ENCODE results near the gene TRPT1. TPM values are rescaled to one million over a fixed set of nuclear protein-coding genes. Genes with fewer than 3 reads are reported as not detected.

TRPT1 gene
- total RNA-seq, 2 experiments from 2014 or later = 40.6 to 49.0 TPM

- Histone ChIP-seq H2AFZ (ENCODE audit: low read length) (no peak overlapping the region; the same call in 1 of the 2 replicates), H3K4me1 (ENCODE audit: insufficient read depth, low read length, poor library complexity, severe bottlenecking) (peaks cover 46% of the 10 kb centered on the region), H3K4me3 (ENCODE audit: low read depth, low read length, poor library complexity, severe bottlenecking) (peak overlapping the region; percentile 81), H3K27ac (ENCODE audit: low read depth, low read length, poor library complexity, severe bottlenecking) (peak overlapping the region; percentile 91), H3K9me3 (ENCODE audit: low read length) (no peaks in the 10 kb centered on the region), H3K79me2 (ENCODE audit: insufficient read depth, low read depth, low read length) (peaks cover 26% of the 10 kb centered on the region), H4K20me1 (ENCODE audit: insufficient read depth, low read length) (no peaks in the 10 kb centered on the region), H3K9me2 (ENCODE audit: insufficient read depth, low read length) (no peaks in the 10 kb centered on the region), H3K4me2 (ENCODE audit: low read length) (peak overlapping the region; percentile 92), H3K36me3 (ENCODE audit: insufficient read depth, low read length) (peaks cover 47% of the 10 kb centered on the region)
- BruUV-seq (replicated peaks) = no TSS peak
- intact Hi-C loops (cut with micrococcal nuclease; ENCODE audit: unreplicated experiment) = loop anchor here (2.0 kb wide), 3 partner anchors 34 to 64 kb away; partner anchors contain the start of genes ESRRA, FERMT3 and STIP1
- POLR2A ChIA-PET = interaction anchor here (0.7 to 2.5 kb wide), 7 partner anchors 8 to 77 kb away, joined by 3 to 27 read pairs (median 6); partner anchors contain the start of genes FERMT3, NUDT22, PRDX5 and TRMT112
- TF ChIP-seq CTCF (conservative IDR thresholded peaks at IDR 0.05; ENCODE audit: low read length) = no peak
- no peak for TF ChIP-seq EZH2phosphoT487 (IDR thresholded peaks at IDR 0.05; ENCODE audit: borderline replicate concordance, low read depth, low read length)
- CTCF ChIA-PET (ENCODE audit: unreplicated experiment) = interaction anchor here (0.6 to 0.9 kb wide), 4 partner anchors 36 to 1372 kb away, joined by 3 to 4 read pairs (median 3); no protein-coding TSS in a partner anchor
- DNase-seq (ENCODE audit: low spot score) = no peak
Observed at GRCh38 chr11:64241241-64241490, 15.2 kb upstream of the TRPT1 start.

GRCh38 chr11:64240435-64241240 is 14.7 kb upstream of the TRPT1 start, which contains the start of gene FKBP2:
Gene FKBP2, plus strand, starts transcription at chr11:64241095. Its CDS starts 1,293 bp downstream, at chr11:64242388.
- Histone ChIP-seq H3K4me1 (ENCODE audit: insufficient read depth, low read length, poor library complexity, severe bottlenecking) (peaks cover 49% of the 10 kb centered on the region), H3K27ac (ENCODE audit: low read depth, low read length, poor library complexity, severe bottlenecking) (peak within 1 kb of the TSS; percentile 91), H2AFZ (ENCODE audit: low read length) (no peak within 1 kb of the TSS; the same call in 1 of the 2 replicates), H3K4me3 (ENCODE audit: low read depth, low read length, poor library complexity, severe bottlenecking) (peak within 1 kb of the TSS; percentile 81), H3K9me3 (ENCODE audit: low read length) (no peaks in the 10 kb centered on the region), H4K20me1 (ENCODE audit: insufficient read depth, low read length) (no peaks in the 10 kb centered on the region), H3K79me2 (ENCODE audit: insufficient read depth, low read depth, low read length) (peaks cover 21% of the 10 kb centered on the region), H3K36me3 (ENCODE audit: insufficient read depth, low read length) (peaks cover 47% of the 10 kb centered on the region), H3K9me2 (ENCODE audit: insufficient read depth, low read length) (no peaks in the 10 kb centered on the region), H3K4me2 (ENCODE audit: low read length) (peak within 1 kb of the TSS; percentile 98)
- ChIA-PET CTCF (ENCODE audit: unreplicated experiment) (interaction anchor here (0.6 to 0.9 kb wide), 4 partner anchors 35 to 1372 kb away, joined by 3 to 4 read pairs (median 3); no protein-coding TSS in a partner anchor), POLR2A (interaction anchor here (0.7 to 2.5 kb wide), 7 partner anchors 8 to 77 kb away, joined by 3 to 27 read pairs (median 6); partner anchors contain the start of genes FERMT3, NUDT22, PRDX5 and TRMT112)
- intact Hi-C loops (cut with micrococcal nuclease; ENCODE audit: unreplicated experiment) = loop anchor here (1.0 to 2.0 kb wide), 4 partner anchors 10 to 64 kb away; partner anchors contain the start of genes DNAJC4, ESRRA, FERMT3 and STIP1
- TF ChIP-seq CTCF (conservative IDR thresholded peaks at IDR 0.05; ENCODE audit: low read length) = no peak
- TF ChIP-seq EZH2phosphoT487 (IDR thresholded peaks at IDR 0.05; ENCODE audit: borderline replicate concordance, low read depth, low read length) = no peak
- BruUV-seq (replicated peaks) = TSS peak; percentile 97
- DNase-seq (ENCODE audit: low spot score) = peak; percentile 98
